ENCODE results near the gene ADGRD2.

Gene ADGRD2

DNA sequence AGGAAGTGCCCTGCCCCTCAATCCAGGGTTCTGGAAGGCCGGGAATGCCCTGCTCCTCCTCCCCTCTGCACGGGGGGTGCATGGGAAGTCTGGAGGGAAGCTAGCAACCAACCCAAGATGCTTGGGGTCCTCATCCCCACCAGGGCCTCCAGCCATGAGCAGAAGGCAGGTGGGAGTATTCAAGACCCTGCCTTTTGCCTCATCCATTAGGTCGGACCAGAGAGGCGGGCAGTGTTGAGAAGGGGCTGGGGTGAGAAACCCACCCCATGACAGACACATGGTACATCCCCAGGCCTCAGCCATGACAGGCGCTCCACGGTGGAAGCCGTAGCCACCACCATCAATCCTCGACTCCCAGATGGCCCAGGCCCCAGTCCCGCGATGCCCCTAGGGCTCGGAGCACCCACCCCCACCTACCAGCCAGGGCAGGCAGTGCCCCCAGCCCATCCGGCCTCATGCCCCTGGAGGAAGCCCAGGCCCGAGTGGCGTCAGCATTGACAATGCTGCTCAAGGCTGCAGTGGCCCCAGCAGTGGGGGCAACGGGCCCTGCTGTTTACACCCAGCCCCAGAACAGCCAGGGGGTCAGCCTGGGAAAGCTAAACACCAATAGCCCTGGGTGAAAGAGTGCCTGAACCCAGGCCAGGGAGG lies 48.4 kb downstream of the ADGRD2 start:
- DNase-seq = no peak

GRCh38 chr9:124499216-124499615 lies 49.0 kb downstream of the ADGRD2 start:
- no peak for DNase-seq

DNA sequence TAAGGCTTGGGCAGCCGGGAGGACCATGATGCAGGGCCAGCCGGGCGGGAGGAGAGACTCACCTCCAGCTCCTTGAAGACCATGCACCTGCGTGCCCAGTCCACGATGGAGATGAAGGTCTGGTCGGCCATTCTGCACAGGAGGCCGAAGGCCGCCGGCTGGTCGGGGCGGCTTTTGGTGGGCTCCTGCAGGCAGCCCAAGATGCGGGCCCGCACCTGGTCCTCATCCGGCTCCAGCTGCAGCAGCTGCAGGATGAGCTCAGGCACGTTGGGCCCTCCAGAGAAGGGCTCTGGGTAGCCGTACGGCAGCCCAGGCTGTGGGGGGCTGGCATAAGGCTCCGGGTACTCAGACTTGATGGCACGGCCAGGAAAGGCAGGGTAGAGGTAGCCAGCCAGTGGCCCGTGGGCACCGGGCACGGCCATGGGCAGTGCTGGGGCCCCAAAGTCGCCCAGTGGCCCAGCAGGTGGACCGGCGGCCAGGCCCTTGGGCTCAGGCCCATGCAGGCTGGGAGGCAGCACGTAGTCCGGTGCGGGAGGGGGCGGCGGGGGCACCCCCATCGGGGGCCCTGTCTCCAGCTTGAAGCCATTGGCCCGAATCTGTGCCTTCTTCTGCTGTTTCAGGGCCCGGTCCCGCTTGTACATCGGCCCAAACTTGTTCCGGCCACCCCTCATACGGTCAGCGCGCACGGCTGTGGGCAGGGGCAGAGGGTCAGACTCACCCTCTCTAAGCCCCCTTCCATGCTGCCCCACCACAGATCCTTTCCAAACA lies 50.0 kb downstream of the ADGRD2 start:
- DNase-seq = no peak

GRCh38 chr9:124500796-124501611 lies 50.8 kb downstream of the ADGRD2 start:
- DNase-seq = no peak

- DNase-seq = no peak
These were observed 51.6 kb downstream of the ADGRD2 start for GRCh38 chr9:124501771-124502320.

DNA sequence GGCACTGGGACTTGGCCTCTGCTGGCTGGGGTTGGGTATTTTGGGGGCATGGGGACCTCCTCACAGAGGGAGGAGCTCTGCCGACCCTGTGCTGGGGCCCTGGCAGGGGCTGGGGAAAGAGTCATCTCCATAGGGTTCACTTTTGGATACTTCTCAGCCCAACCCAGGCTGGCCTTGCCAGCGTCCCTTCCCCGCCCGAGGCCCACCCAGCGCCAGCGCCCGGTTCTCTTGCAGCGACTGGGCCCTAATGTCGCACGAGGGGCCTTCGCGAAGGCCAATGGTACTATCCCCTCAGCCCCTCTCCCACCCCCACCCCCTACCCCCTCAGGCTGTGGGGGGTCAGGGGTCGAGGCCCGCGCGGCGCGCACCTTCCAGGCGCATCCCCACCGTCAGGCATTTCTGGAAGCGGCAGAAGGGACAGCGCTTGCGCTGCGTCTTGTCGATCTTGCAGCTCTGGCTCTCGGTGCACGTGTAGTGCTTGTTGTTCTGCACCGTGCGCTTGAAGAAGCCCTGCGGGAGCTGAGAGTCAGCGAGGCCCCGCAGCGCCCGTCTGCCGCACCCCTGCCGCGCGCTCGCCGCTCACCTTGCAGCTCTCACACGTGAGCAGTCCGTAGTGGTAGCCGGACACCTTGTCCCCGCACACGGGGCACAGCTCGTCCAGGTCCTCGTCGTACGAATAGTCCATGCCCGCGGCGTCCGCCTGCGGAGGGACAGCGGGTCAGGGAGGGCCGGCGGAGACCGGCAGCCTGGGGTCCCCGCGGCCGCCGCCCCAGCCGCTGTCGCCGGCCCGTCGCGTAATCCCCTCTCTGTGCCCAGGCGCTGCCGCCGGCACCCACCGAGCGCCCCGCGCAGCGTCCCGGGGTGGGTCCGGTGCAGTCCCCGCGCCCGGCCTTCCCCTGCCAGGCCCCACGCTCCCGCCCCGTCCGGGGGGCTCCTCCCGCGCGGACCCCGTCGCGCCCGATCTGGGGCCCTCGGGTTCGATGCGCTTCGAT lies 52.8 kb downstream of the ADGRD2 start:
- DNase-seq = no peak

GRCh38 chr9:124503713-124504529 lies 53.7 kb downstream of the ADGRD2 start:
- no peak for DNase-seq

GRCh38 chr9:124504530-124505005 lies 54.3 kb downstream of the ADGRD2 start:
- DNase-seq = no peak

DNA sequence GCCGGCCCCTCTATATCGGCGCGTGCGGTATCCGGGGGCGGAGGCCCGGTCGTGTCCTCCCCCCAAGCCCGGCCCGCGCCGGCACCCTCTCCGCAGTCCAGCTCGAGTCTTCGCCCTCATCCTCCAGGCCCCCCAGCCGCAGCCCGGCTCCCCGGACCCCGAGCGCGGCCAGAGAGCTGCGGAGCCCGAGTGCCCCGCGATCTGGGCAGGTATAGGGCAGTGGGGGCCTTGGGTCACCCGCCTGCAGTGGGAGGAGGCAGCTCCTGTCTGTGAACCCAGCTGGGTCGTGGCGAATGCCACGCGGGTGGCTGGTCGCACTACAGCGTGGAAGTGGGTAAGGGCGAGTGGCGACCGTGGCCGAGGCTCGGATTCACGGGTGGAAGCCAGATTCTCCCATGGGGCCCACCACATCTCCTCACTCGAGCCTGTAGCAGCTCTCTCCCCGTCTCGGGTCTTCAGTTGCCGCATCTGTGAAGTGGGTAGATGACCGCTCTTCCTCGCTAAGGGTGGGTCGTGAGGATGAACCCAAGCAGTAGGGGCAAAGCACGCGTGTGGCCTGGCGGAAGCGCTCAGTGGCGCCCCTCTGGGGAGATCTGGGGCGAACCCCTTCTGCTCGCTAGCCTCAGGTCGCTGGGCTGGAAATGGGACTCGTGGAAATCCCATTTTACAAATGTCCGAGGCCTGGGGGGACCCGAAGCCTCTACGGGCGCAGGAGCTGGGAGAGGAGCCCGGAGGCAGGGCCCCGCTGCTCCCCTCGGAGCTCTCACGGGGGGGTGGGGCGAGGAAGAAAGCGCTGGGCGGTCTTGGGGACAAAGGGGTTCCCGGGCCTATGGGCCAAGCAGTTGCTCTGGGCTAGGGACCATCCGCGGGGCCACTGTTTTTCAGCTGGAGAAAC lies 55.0 kb downstream of the ADGRD2 start:
- DNase-seq = no peak

- DNase-seq = no peak
These were observed 55.7 kb downstream of the ADGRD2 start for GRCh38 chr9:124505901-124506346.

GRCh38 chr9:124506433-124506832 lies 56.2 kb downstream of the ADGRD2 start:
- DNase-seq = no peak

GRCh38 chr9:124506931-124507879 lies 57.0 kb downstream of the ADGRD2 start, which contains the start of gene NR5A1:
NR5A1 (minus strand) TSS chr9:124507399; CDS start chr9:124503395, 4,004 bp downstream.
- no peak for DNase-seq

DNA sequence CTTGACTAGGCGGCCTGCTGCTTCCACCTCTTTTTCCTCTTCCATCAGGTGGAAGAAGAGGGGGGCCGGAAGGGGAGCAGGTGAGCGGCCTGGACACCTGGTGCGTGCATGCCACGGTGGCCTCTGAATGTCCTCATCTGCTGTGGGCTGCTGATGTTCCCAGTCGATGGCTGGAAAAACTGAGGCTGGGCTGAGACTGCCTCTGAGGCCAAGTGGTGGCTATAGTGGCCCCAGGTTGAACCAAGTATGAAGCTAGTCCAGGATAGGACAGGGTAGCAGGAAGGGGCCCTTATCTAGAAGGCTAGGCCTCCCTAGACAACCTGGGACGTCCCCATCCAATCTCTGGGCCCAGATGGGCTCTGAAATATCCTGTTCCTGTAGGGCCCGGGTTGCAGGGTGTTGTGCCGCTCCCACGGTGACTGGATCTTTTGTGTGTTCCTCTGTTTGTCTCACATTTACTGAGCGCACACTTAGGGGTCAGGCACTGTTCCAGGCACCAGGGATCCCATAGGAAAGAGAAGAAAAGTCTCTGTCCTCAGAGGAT lies 57.7 kb downstream of the ADGRD2 start:
- no peak for DNase-seq

DNA sequence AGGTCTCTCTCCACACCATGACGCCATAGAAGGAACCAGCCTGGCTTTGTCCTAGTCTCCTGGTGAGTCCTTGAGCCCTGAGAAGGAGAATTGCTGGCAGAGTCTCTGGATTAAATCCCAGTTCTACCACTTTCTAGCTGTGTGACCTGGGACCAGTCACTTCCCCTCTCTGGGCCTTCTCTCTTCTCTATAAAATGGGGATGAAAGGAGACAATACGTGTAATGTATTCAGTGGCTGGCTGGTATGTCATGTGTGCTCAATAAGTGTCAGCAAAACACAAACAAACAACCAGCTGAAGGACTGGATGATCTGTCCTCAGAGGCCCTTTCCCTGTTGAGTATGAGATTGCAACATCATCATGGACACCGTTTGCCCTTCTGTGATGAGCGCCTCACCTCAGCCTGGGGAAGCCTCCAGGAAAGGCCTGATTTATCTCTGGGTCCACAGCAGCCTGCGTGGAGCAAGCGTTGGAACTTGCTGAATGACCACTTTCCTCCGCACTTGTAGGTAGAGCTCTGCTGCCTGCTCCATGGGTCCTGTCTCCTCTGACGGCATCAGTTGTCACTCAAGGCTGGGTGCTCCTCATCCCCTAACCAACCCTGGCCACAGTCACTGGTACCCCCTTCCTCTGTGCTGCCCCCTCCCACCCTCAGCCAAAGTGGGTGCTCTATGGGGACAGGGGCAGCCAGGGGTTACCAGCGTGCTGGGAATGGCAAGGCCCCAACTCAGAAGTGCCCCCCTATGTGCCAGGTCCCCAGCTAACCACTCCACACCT lies 60.6 kb downstream of the ADGRD2 start:
- no peak for DNase-seq

GRCh38 chr9:124511426-124511840 lies 61.2 kb downstream of the ADGRD2 start:
- no peak for DNase-seq

GRCh38 chr9:124511891-124512805 lies 61.9 kb downstream of the ADGRD2 start:
- DNase-seq = no peak
